Thoracic aorta (tissue), 2 donors: ENCODE data around the gene DSG2. TPM values are rescaled to one million over a fixed set of nuclear protein-coding genes. Genes with fewer than 3 reads are reported as not detected.

Source experiments
- ATAC-seq: fragments of 150-250 bp; one replicate; pipeline ENCODE4 v1.8.0; 2017; ENCODE audit warnings: low read depth; ENCODE audit not compliant: insufficient number of reproducible peaks, low FRiP score
- DNase-seq: peaks from one replicate; pipeline ENCODE4 v3.0.0-alpha.2; 2020; ENCODE audit warnings: low spot score
- H3K27ac ChIP-seq, 2 donors: fragments of 200-600 bp; sonication (generic); 1 replicate in 1 of 2; 2 replicates in 1 of 2; pipeline ENCODE4 v1.5.1; 2016; ENCODE audit warnings: mild to moderate bottlenecking in 2 of 2, moderate library complexity in 2 of 2
- H3K27me3 ChIP-seq: fragments of 200-600 bp; sonication (generic); replicated peaks from 2 replicates; pipeline ENCODE4 v1.6.0; 2016; ENCODE audit warnings: mild to moderate bottlenecking; ENCODE audit not compliant: insufficient read depth
- H3K36me3 ChIP-seq: fragments of 200-600 bp; sonication (generic); one replicate; pipeline ENCODE4 v1.5.1; 2016
- H3K4me1 ChIP-seq, 2 donors: fragments of 200-600 bp; sonication (generic); 1 replicate in 1 of 2; 2 replicates in 1 of 2; pipeline versions ENCODE4 v1.5.1 to v1.6.0; 2016; ENCODE audit warnings: low read depth in 2 of 2, mild to moderate bottlenecking in 1 of 2; ENCODE audit not compliant: control insufficient read depth in 1 of 2
- H3K4me3 ChIP-seq: fragments of 200-600 bp; sonication (generic); 2 replicates; pipeline ENCODE4 v1.5.1; 2016; ENCODE audit warnings: mild to moderate bottlenecking
- H3K9me3 ChIP-seq: fragments of 200-600 bp; sonication (generic); 2 replicates; pipeline ENCODE4 v1.5.1; 2016
- CTCF ChIP-seq: fragments of 200-600 bp; sonication (generic); IDR thresholded peaks from one replicate; pipeline ENCODE4 v1.5.1; 2019; ENCODE audit warnings: antibody characterized with exemption
- total RNA-seq, 2 donors: library from RNA; depleted of rRNA; stranded (reverse); fragments of >200 nt; gene quantifications; one replicate each; pipeline versions ENCODE4 v1.1.0 to v1.2.3, GENCODE V29; 2016

The DSG2 gene
- total RNA-seq, 2 donors from 2014 or later: 0.81 to 2.8 TPM

GRCh38 chr18:31585991-31586390, 88.0 kb downstream of the DSG2 start:
- no peak overlapping the region for H3K27ac ChIP-seq
- no peak for TF ChIP-seq CTCF
- no peak overlapping the region for H3K4me3 ChIP-seq
- H3K4me1 ChIP-seq: no peaks in the 10 kb centered on the region
- ATAC-seq: no peak
- no peaks in the 10 kb centered on the region for H3K27me3 ChIP-seq
- no peak for DNase-seq
- H3K36me3 ChIP-seq: no peaks in the 10 kb centered on the region
- H3K9me3 ChIP-seq: no peaks in the 10 kb centered on the region

- no peaks in the 10 kb centered on the region for H3K36me3 ChIP-seq
- TF ChIP-seq CTCF: no peak
- no peaks in the 10 kb centered on the region for H3K9me3 ChIP-seq
- ATAC-seq (no peak), DNase-seq (no peak)
- no peak overlapping the region for H3K27ac ChIP-seq
- H3K4me3 ChIP-seq: no peak overlapping the region
- H3K27me3 ChIP-seq: no peaks in the 10 kb centered on the region
- H3K4me1 ChIP-seq: no peaks in the 10 kb centered on the region
These were observed 88.6 kb downstream of the DSG2 start for GRCh38 chr18:31586616-31587015.

GRCh38 chr18:31587529-31587928, 89.6 kb downstream of the DSG2 start:
- H3K4me3 ChIP-seq: no peak overlapping the region
- ATAC-seq: no peak
- no peaks in the 10 kb centered on the region for H3K27me3 ChIP-seq
- no peak overlapping the region for H3K27ac ChIP-seq
- no peaks in the 10 kb centered on the region for H3K36me3 ChIP-seq
- TF ChIP-seq CTCF: no peak
- H3K4me1 ChIP-seq: no peaks in the 10 kb centered on the region
- no peak for DNase-seq
- H3K9me3 ChIP-seq: no peaks in the 10 kb centered on the region

GRCh38 chr18:31590570-31590969, 92.6 kb downstream of the DSG2 start:
- Histone ChIP-seq H3K4me3 (no peak overlapping the region), H3K4me1 (no peaks in the 10 kb centered on the region), H3K9me3 (no peaks in the 10 kb centered on the region), H3K27ac (no peak overlapping the region), H3K27me3 (no peaks in the 10 kb centered on the region), H3K36me3 (no peaks in the 10 kb centered on the region)
- ATAC-seq: no peak
- TF ChIP-seq CTCF: no peak
- DNase-seq: no peak

GRCh38 chr18:31591113-31591512, 93.1 kb downstream of the DSG2 start:
- no peak for ATAC-seq

More at GRCh38 chr18:31591113-31591512, 93.1 kb downstream of the DSG2 start:
- H3K27ac ChIP-seq: no peak overlapping the region
- no peak for DNase-seq
- no peaks in the 10 kb centered on the region for H3K4me1 ChIP-seq
- H3K36me3 ChIP-seq: no peaks in the 10 kb centered on the region
- TF ChIP-seq CTCF: no peak
- no peaks in the 10 kb centered on the region for H3K9me3 ChIP-seq
- no peaks in the 10 kb centered on the region for H3K27me3 ChIP-seq
- no peak overlapping the region for H3K4me3 ChIP-seq
